Forelimb muscle (tissue), 1 donor: ENCODE data around the gene SLC6A8. TPM values are rescaled to one million over a fixed set of nuclear protein-coding genes. Genes with fewer than 3 reads are reported as not detected.
"Not testable (repeated sequence)": the region's sequence is repeated elsewhere in the genome, so short reads cannot be mapped to it uniquely, and the experiment has no call there.

Experiments
- DNase-seq: peaks from one replicate; pipeline ENCODE4 v3.0.0-alpha.2; 2013; ENCODE audit warnings: low read depth
- polyA plus RNA-seq: library from polyadenylated mRNA; unstranded; fragments of 120-200 nt; gene quantifications from one replicate; pipeline ENCODE4 v1.2.1, GENCODE V29; 2013; ENCODE audit not compliant: insufficient read length

Gene SLC6A8
- polyA plus RNA-seq, 1 donor: 40.6 TPM

GRCh38 chrX:153672531-153673427, 14.9 kb upstream of the SLC6A8 start:
- no peak for DNase-seq

DNA sequence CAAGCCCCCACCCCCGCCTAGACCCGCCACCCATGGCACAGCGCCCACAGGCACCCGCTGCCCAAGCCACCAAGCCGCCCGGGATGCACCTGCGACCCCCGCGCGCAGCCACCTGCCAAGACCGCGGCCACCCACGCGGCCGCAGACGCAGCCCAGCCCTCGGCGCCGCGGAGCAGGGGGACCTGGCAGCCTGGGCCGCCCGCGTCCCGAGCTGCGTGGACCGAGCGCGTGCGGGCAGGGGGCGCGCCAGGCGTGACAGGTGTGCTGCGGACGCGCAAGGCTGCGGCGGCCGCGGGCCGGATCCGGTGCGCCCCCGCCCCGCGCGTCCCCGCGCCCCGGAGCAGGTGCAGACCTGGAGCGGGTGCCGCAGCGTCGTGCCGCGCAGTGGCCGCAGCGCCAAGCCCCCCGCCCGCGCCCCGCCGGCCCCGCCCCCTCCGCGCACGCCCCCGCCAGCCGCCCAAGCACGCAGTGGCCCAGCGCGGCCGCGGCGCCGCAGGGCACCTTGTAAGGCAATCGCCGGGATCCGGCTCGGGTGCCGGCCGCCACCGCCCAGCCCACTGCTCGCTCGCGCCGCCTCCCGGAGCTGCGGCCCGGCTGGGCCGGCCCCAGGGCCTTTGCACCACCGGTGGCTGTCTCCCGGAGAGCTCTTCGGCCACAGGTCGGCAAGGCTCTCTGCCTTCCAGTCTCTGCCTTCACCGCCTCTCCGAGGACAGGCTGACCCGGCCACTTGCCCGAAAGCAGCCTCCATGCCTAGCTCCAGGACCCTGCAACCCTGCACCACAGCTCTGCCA, 14.1 kb upstream of the SLC6A8 start, which contains the start of gene PNCK:
Gene PNCK, minus strand, starts transcription at position 386 of the 791 bp plus-strand sequence. CDS start 737 bp downstream, outside the sequence.
- no peak for DNase-seq

GRCh38 chrX:153674219-153674851, 13.4 kb upstream of the SLC6A8 start:
- no peak for DNase-seq

DNA sequence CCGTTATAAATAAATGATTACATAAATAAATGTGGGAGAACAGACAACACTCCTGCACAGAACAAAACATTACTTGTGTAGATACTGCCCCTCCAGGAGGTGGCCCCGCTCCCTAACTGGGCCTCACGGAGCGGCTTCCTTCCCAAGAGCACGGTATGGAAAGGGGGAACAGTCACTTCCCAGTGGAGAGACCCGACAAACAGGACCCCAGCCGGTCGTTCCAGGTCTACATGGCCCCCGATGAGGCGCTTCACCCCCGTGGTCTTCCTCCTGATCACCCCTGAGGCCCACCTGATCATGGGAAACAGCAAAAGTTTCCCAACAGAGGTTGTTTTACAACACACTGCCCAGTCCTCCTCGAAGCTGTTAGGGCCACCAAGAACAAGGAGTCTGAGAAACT, 6.6 kb upstream of the SLC6A8 start:
- DNase-seq: no peak

GRCh38 chrX:153683486-153683885, 4.2 kb upstream of the SLC6A8 start:
- not testable (repeated sequence) for DNase-seq

DNA sequence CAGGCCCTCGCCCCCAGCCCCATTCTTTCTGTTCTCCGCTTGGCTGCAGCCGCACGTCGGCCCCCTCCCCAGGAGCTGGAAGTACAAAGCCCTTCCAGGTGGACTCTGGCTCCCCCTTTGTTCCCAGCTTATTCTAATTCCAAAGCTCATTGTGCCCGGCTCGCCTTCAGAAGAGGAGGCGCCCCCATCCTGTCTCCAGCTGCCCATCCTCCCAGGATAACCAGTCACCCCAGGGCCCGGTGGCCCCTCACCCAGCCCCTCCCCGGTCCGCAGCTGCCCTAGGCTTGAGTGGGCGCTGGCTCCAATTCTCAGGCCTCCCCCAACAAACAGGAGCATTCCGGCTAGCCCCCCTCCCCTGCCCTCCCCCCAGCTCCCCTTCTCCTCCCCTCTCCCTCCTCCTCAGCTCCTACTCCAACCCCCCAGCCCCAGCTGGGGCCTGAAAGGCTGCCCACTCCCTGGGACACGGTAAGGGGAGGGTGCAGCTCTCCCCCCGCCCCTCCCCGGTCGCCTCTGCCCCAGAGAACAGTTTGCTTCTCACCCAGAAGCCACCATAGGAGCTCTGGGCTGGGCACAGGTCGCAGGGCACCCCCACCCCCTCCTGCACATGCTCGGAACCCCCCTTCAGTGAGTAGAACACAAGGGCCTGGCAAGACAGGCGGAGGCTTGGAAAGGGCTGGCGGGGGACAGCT, 3.1 kb upstream of the SLC6A8 start:
- no peak for DNase-seq

- no peak for DNase-seq
Observed at GRCh38 chrX:153685156-153685536, 2.6 kb upstream of the SLC6A8 start.

DNA sequence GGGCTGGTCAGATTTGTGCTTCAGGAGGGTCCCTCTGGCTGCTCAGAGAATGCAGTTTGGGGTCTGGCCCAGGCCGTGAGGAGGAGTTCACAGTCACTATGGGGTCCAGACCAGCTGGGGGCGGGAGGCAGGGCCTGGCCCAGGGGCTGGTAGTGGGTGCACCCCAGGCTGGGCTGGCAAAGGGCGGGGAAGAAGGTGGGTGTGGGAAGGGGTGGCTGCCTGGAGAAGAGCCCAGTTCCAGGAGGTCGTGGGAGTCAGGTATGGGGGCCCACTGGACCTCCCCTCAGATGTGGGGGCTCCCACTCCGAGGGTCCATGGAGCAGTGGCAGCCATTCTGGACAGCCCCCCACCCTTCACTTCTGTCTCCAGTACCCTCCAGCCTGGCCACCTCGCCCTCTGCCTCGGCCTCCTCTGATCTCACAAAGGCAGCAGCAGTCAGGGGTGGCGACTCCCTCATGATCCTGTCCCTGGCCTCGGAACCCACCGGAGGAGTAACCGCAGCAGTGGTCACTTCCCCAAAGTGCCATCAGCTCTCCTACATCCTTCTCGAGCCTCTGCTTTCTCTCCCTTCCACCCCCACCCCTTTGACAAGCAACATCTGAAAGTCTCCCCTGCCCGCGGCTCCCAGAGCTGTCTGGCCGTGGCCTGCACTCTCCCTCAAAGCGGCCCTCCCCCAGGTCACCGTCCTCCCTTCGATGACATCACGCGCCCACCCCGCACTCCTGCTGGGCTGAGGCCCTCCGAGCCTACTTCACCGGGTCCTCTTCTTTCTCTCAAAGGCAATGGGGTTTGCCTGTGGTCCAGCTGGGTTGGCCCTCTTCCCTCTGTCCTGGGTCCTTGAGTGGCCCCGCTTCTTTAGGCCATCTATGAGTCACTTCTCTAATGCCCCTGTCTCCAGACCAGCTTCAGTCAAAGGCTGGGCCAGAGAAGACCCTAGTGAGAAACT, 1.7 kb upstream of the SLC6A8 start:
- DNase-seq: no peak

- DNase-seq: no peak
Observed at GRCh38 chrX:153686711-153687110, 1.0 kb upstream of the SLC6A8 start.

- DNase-seq: no peak
Observed at GRCh38 chrX:153688071-153688470, 345 bp downstream of the SLC6A8 start.

GRCh38 chrX:153688506-153688905, 780 bp downstream of the SLC6A8 start:
- no peak for DNase-seq

GRCh38 chrX:153688911-153689590, 1.3 kb downstream of the SLC6A8 start:
- no peak for DNase-seq

DNA sequence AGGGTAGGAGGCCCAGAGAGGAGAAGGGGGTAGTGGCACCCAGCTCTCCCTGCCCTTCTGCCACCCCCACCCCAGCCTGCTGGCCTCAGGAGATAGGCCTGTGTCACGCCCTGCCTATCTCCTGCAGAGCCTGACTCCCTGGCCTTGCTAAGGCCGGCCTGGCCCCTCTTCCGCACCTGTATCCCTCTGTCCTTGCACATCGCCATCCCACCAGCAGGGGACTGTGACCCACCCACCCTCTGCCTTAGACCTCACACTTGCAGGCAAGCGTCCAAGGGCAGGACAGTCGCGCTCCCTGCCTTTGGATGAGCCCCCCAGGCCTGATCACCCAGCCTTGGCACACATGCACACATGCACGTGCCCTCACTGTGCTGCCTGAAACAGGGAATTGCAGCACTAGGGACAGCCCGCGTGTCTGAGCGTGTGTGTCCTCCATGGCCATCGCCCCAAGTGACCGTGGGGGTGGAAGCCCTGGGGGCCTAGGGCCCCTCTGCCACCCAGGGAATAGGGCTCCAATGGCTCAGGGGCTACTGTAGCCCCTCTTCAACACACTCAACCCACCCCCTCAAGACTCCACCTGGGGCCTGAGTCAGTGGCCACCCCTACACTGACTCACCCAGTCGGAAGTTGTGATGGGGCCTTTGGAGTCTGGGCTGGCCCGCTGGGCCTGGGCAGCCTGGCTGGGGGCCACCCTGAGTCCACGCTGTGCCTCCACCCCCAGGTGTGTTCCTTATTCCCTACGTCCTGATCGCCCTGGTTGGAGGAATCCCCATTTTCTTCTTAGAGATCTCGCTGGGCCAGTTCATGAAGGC, 2.1 kb downstream of the SLC6A8 start:
- no peak for DNase-seq

GRCh38 chrX:153690466-153690865, 2.7 kb downstream of the SLC6A8 start:
- DNase-seq: no peak

GRCh38 chrX:153691032-153691827, 3.5 kb downstream of the SLC6A8 start:
- DNase-seq: not testable (repeated sequence)

DNA sequence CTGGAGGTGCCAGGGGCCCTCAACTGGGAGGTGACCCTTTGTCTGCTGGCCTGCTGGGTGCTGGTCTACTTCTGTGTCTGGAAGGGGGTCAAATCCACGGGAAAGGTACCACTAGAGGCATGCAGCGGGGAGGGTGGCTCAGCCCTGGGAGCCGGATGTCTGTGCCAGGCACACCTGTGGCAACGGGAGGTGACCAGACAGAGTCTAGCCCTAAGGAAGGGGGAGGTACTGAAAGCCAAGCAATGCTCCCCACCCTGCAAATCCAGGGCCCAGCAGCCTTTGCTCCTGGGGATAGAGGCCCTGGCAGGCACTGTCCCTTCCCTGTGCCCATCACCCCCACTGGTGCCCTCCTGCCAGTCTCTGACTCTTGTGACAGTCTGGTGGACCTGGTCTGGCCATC, 4.3 kb downstream of the SLC6A8 start:
- DNase-seq: no peak

DNA sequence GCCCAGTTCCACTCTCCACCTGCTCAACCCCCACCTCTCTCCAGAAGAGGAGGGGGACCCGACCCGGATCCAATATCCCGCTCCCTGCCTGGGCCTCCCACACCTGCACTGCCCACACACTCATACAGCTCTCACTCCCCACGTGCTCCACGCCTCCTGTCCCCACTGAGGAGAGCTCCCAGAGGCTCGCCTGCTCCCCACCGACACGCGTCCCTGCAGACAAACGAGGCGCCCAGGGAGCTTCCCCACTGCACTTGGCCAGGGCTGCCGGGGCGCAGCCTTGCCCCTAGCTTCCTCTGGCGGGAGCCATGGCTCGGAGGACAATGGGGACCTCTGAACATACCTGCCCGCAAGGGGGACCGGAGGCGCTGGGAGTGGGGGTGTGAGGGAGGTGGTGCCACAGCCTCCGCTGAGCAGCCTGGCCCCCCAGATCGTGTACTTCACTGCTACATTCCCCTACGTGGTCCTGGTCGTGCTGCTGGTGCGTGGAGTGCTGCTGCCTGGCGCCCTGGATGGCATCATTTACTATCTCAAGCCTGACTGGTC, 5.0 kb downstream of the SLC6A8 start:
- DNase-seq: no peak
